ENCODE data around the gene DCLK3. TPM values are rescaled to one million over a fixed set of nuclear protein-coding genes. Genes with fewer than 3 reads are reported as not detected.

DCLK3 gene
- total and polyA plus RNA-seq, 2 of the 4 experiments (the other 2 are of a cell fraction): not detected

- in situ Hi-C loops (cut with MboI; ENCODE audit: low sequenced_read_pairs) (loop anchor here (25.0 kb wide), 1 partner anchor 476 kb away; no protein-coding TSS in a partner anchor), intact Hi-C loops (cut with micrococcal nuclease) (no loop called here), dilution Hi-C loops (cut with HindIII; ENCODE audit: low sequenced_read_pairs, unreplicated experiment) (no loop called here)
- H3K4me2 ChIP-seq (ENCODE audit: low read depth, low read length): no peak overlapping the region
- no peak overlapping the region for H3K9ac ChIP-seq (ENCODE audit: low read depth, low read length)
- no peak overlapping the region for H4K91ac ChIP-seq (ENCODE audit: insufficient read depth, low read depth, low read length)
- no TSS peak for BruUV-seq (replicated peaks)
- H3K9me3 ChIP-seq (ENCODE audit: control insufficient read depth, insufficient read depth, low read length): no peaks in the 10 kb centered on the region
- no peak overlapping the region for H2BK5ac ChIP-seq (ENCODE audit: low read depth, low read length, poor library complexity, severe bottlenecking)
- no peak overlapping the region for H3K14ac ChIP-seq (replicated peaks; ENCODE audit: low read depth, low read length)
- H3K27ac ChIP-seq (ENCODE audit: insufficient read depth, low read length): no peak overlapping the region
- WGBS, 2 experiments (ENCODE audit: extremely low coverage in 2 of 2, insufficient read length in 1 of 2): no CpG with 5 or more reads among the region's 1 CpG
- TF ChIP-seq POLR2A (IDR thresholded peaks at IDR 0.05; ENCODE audit: low read depth, low read length): no peak
- TF ChIP-seq CHD1 (IDR thresholded peaks at IDR 0.05; ENCODE audit: low read depth, low read length): no peak
- no peak for TF ChIP-seq FOS (IDR thresholded peaks at IDR 0.05; ENCODE audit: low read depth, low read length)
- TF ChIP-seq RCOR1 (IDR thresholded peaks at IDR 0.05; ENCODE audit: insufficient replicate concordance, low read length): no peak
- no peak for TF ChIP-seq CEBPB (IDR thresholded peaks at IDR 0.05; ENCODE audit: low read depth, low read length)
- TF ChIP-seq SMC3 (IDR thresholded peaks at IDR 0.05; ENCODE audit: low read depth, low read length): no peak
- no peak for TF ChIP-seq MAFK (IDR thresholded peaks at IDR 0.05; ENCODE audit: low read depth, low read length)
- no peak for TF ChIP-seq RFX5 (IDR thresholded peaks at IDR 0.05; ENCODE audit: low read depth, low read length)
- no peak for TF ChIP-seq CTCF (conservative IDR thresholded peaks at IDR 0.05; ENCODE audit: low read depth, low read length)
- TF ChIP-seq RAD21 (IDR thresholded peaks at IDR 0.05; ENCODE audit: low read length): no peak
- no peak for TF ChIP-seq MAZ (IDR thresholded peaks at IDR 0.05; ENCODE audit: borderline replicate concordance, low read depth, low read length)
- no peak for TF ChIP-seq MXI1 (IDR thresholded peaks at IDR 0.05; ENCODE audit: borderline replicate concordance, low read depth, low read length)
- no peak for TF ChIP-seq NFE2L2 (IDR thresholded peaks at IDR 0.05; ENCODE audit: low read depth, low read length)
- H3K56ac ChIP-seq (ENCODE audit: extremely low read depth, insufficient read depth, low read length): no peak overlapping the region
- no peak overlapping the region for H2AFZ ChIP-seq (replicated peaks; ENCODE audit: low read length, poor library complexity)
- H4K5ac ChIP-seq (ENCODE audit: low read depth, low read length): no peak overlapping the region
- no peak overlapping the region for H2BK20ac ChIP-seq (ENCODE audit: low read depth, low read length)
- no peak overlapping the region for H2BK120ac ChIP-seq (ENCODE audit: low read depth, low read length)
- POLR2A ChIA-PET (ENCODE audit: unreplicated experiment): no interaction called here
- H3K18ac ChIP-seq (ENCODE audit: low read depth, low read length): no peak overlapping the region
- H3K4me1 ChIP-seq (ENCODE audit: control insufficient read depth, insufficient read depth, low read length): no peaks in the 10 kb centered on the region
- H3K4ac ChIP-seq (ENCODE audit: low read depth, low read length): no peak overlapping the region
- H3K79me1 ChIP-seq (ENCODE audit: low read depth in 1 of 2, low read length in 2 of 2): no peaks in the 10 kb centered on the region
- no peaks in the 10 kb centered on the region for H3K36me3 ChIP-seq (ENCODE audit: control insufficient read depth, insufficient read depth, low read length)
- H3K23ac ChIP-seq (ENCODE audit: low read depth, low read length): no peak overlapping the region
- ATAC-seq (ENCODE audit: low read depth): no peak
- no peaks in the 10 kb centered on the region; the same call in 1 of the 2 replicates for H3K9me1 ChIP-seq (ENCODE audit: insufficient read depth, low read length)
- no peak overlapping the region for H2AK9ac ChIP-seq (replicated peaks; ENCODE audit: low read depth, low read length, poor library complexity)
- no peak for DNase-seq
- no peak overlapping the region for H2BK15ac ChIP-seq (ENCODE audit: low read depth, low read length)
- H3K27me3 ChIP-seq (ENCODE audit: control insufficient read depth, insufficient read depth, low read length): peaks cover 10% of the 10 kb centered on the region
- CTCF ChIA-PET: no interaction called here
- H3K4me3 ChIP-seq (ENCODE audit: insufficient read depth, low read depth, low read length): no peak overlapping the region
- no peak overlapping the region for H4K8ac ChIP-seq (ENCODE audit: low read depth in 2 of 2, low read length in 2 of 2)
- no peak overlapping the region for H2AK5ac ChIP-seq (ENCODE audit: low read depth, low read length)
- no peaks in the 10 kb centered on the region for H4K20me1 ChIP-seq (ENCODE audit: insufficient read depth, low read length)
Observed at GRCh38 chr3:36736301-36736700, 28.1 kb downstream of the DCLK3 start.
